ENCODE measurements around the gene RAD18.

Gene RAD18

GRCh38 chr3:8992199-8992598, 28.9 kb upstream of the RAD18 start:
- no peak for TF ChIP-seq USF1 (IDR thresholded peaks at IDR 0.05)
- TF ChIP-seq ZBTB7A (IDR thresholded peaks at IDR 0.05; ENCODE audit: low read depth), result no peak
- TF ChIP-seq EP300 (IDR thresholded peaks at IDR 0.05; ENCODE audit: borderline replicate concordance), result no peak
- no peak for TF ChIP-seq REST (IDR thresholded peaks at IDR 0.05; ENCODE audit: low read depth)

- no peak for TF ChIP-seq TEAD4 (IDR thresholded peaks at IDR 0.05)
- TF ChIP-seq CREB1 (IDR thresholded peaks at IDR 0.05; ENCODE audit: low read depth), result no peak
- TF ChIP-seq TAF1 (IDR thresholded peaks at IDR 0.05; ENCODE audit: low read depth), result no peak
- TF ChIP-seq NFIC (IDR thresholded peaks at IDR 0.05), result no peak
- TF ChIP-seq TCF12 (IDR thresholded peaks at IDR 0.05; ENCODE audit: low read depth), result no peak
- no peak for TF ChIP-seq EGR1 (IDR thresholded peaks at IDR 0.05)
- no peak for TF ChIP-seq EP300 (IDR thresholded peaks at IDR 0.05; ENCODE audit: borderline replicate concordance)
- TF ChIP-seq YY1 (IDR thresholded peaks at IDR 0.05; ENCODE audit: low read depth), result no peak
- no peak for TF ChIP-seq RAD21 (IDR thresholded peaks at IDR 0.05; ENCODE audit: low read depth)
- no peak for TF ChIP-seq ZBTB7A (IDR thresholded peaks at IDR 0.05; ENCODE audit: low read depth)
- no peak for TF ChIP-seq MAX (IDR thresholded peaks at IDR 0.05)
- no peak for TF ChIP-seq FOXM1 (IDR thresholded peaks at IDR 0.05; ENCODE audit: borderline replicate concordance, low read depth)
Observed at GRCh38 chr3:8990266-8991215, 27.3 kb upstream of the RAD18 start.

GRCh38 chr3:8988791-8989558, 25.7 kb upstream of the RAD18 start:
- TF ChIP-seq TEAD4 (IDR thresholded peaks at IDR 0.05), result no peak
- TF ChIP-seq TAF1 (IDR thresholded peaks at IDR 0.05; ENCODE audit: low read depth), result no peak
- no peak for TF ChIP-seq YY1 (IDR thresholded peaks at IDR 0.05; ENCODE audit: low read depth)
- TF ChIP-seq MAX (IDR thresholded peaks at IDR 0.05), result no peak
- TF ChIP-seq FOXM1 (IDR thresholded peaks at IDR 0.05; ENCODE audit: borderline replicate concordance, low read depth), result no peak
- TF ChIP-seq ZBTB7A (IDR thresholded peaks at IDR 0.05; ENCODE audit: low read depth), result no peak
- TF ChIP-seq CEBPB (IDR thresholded peaks at IDR 0.05), result no peak

- no peak for TF ChIP-seq EGR1 (IDR thresholded peaks at IDR 0.05)
- no peak for TF ChIP-seq USF1 (IDR thresholded peaks at IDR 0.05)
- TF ChIP-seq TEAD4 (IDR thresholded peaks at IDR 0.05), result no peak
- TF ChIP-seq EP300 (IDR thresholded peaks at IDR 0.05; ENCODE audit: borderline replicate concordance), result no peak
- no peak for TF ChIP-seq TCF12 (IDR thresholded peaks at IDR 0.05; ENCODE audit: low read depth)
- no peak for TF ChIP-seq CEBPB (IDR thresholded peaks at IDR 0.05)
- no peak for TF ChIP-seq YY1 (IDR thresholded peaks at IDR 0.05; ENCODE audit: low read depth)
- TF ChIP-seq NFIC (IDR thresholded peaks at IDR 0.05), result no peak
- no peak for TF ChIP-seq RAD21 (IDR thresholded peaks at IDR 0.05; ENCODE audit: low read depth)
- no peak for TF ChIP-seq ZBTB7A (IDR thresholded peaks at IDR 0.05; ENCODE audit: low read depth)
- TF ChIP-seq FOXM1 (IDR thresholded peaks at IDR 0.05; ENCODE audit: borderline replicate concordance, low read depth), result no peak
- TF ChIP-seq REST (IDR thresholded peaks at IDR 0.05; ENCODE audit: low read depth), result no peak
- TF ChIP-seq CREB1 (IDR thresholded peaks at IDR 0.05; ENCODE audit: low read depth), result no peak
- no peak for TF ChIP-seq MAX (IDR thresholded peaks at IDR 0.05)
Observed at GRCh38 chr3:8988384-8988655, 25.0 kb upstream of the RAD18 start.

GRCh38 chr3:8987645-8988383, 24.5 kb upstream of the RAD18 start:
- peak; percentile 89 for TF ChIP-seq RAD21 (IDR thresholded peaks at IDR 0.05; ENCODE audit: low read depth)
- TF ChIP-seq EP300 (IDR thresholded peaks at IDR 0.05; ENCODE audit: borderline replicate concordance), result no peak
